C4-2B (cell line): ENCODE measurements around the gene TPP1.

ENCODE experiments used
- H3K27ac ChIP-seq: fragments of 450-650 bp; 2 replicates; pipeline ENCODE4 v1.5.1; 2017
- CTCF ChIP-seq: fragments of 450-650 bp; conservative IDR thresholded peaks from 2 replicates; pipeline ENCODE4 v1.5.1; 2017; ENCODE audit warnings: mild to moderate bottlenecking
- ZFX ChIP-seq: fragments of 450-650 bp; IDR thresholded peaks from 2 replicates; pipeline ENCODE4 v1.6.1; 2017

The TPP1 gene

DNA sequence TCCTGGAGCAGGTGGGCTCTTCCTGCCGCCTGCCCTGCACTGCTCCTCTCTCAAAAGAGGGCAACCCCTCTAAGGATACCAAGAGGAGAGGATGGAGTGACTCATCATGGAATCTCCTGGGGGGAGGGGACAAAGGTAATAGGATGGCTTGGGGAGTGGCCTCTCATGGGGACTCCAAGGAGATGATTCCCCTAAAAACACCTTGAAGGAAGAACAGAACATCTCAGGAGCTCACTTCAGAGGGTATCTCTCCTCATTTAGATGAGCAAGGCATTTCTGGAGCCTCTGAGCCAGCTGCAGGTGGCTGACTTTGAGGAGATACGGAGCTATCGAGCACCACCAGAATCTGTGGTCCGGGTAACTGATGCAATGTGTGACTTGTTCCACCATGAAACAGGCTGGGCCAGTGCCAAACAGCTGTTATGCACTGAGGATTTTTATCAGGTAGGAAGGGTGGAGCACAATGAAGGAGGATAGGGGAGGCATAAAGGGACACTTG, 56.1 kb downstream of the TPP1 start:
- no peak overlapping the region for H3K27ac ChIP-seq
- TF ChIP-seq ZFX (no peak), CTCF (no peak)
